ENCODE data around the gene FGD4. TPM values are rescaled to one million over a fixed set of nuclear protein-coding genes. Genes with fewer than 3 reads are reported as not detected.
A peak's percentile ranks its signal among the peaks of the same experiment; 100 is the strongest.

The FGD4 gene
- total and polyA plus RNA-seq, 2 donors (not counting 3 experiments of a cell fraction or from before 2014, with no cell fraction given): 6.6 to 44.7 TPM

DNA sequence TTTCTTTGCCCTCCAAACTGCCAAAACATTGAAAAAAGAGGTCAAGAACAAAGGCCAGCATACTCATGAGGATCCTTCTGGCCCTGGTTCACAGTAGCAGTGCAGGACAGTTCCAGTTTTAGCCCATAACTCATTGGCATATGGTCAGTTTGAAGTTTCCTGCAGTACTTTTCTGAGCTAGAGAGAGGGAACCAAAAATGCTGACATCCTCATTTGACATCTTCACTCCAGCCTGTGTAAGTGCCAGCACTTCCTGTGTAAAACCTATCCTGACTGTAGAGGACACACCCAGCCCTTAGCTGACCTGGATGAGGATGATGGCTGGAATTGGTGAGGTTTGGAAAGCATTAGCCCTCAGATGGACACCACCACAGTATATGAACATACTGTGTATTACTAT, 84.1 kb downstream of the FGD4 start:
- Histone ChIP-seq H3K9me1 (replicated peaks; ENCODE audit: control insufficient read depth, extremely low read depth, insufficient read depth, low read length) (no peaks in the 10 kb centered on the region), H3K9me3 (replicated peaks; ENCODE audit: control insufficient read depth, insufficient read depth, low read length) (no peaks in the 10 kb centered on the region), H3K4me2 (ENCODE audit: insufficient read depth, low read length) (no peak overlapping the region), H4K20me1 (replicated peaks; ENCODE audit: control insufficient read depth, extremely low read depth, insufficient read depth, low read length) (no peaks in the 10 kb centered on the region), H3K27ac (ENCODE audit: insufficient read depth, low read depth, low read length) (no peak overlapping the region), H3K4me3 (replicated peaks in 1 of 3; ENCODE audit: insufficient read depth in 1 of 3, low read depth in 1 of 3, low read length in 3 of 3) (no peak overlapping the region), H3K9ac (replicated peaks; ENCODE audit: extremely low read depth, insufficient read depth, low read length) (peak overlapping the region; percentile 19), H2AFZ (ENCODE audit: low read depth, low read length) (no peak overlapping the region), H3K79me2 (ENCODE audit: control insufficient read depth, insufficient read depth, low read length) (peaks cover 4% of the 10 kb centered on the region), H3K36me3 (ENCODE audit: control insufficient read depth in 2 of 2, extremely low read depth in 1 of 2, insufficient read depth in 2 of 2, low read length in 2 of 2) (no peaks in the 10 kb centered on the region), H3K4me1 (ENCODE audit: control insufficient read depth, extremely low read depth, insufficient read depth, low read length) (peaks cover 61% of the 10 kb centered on the region), H3K27me3 (ENCODE audit: control insufficient read depth in 2 of 2, insufficient read depth in 2 of 2, low read length in 2 of 2) (no peaks in the 10 kb centered on the region)
- BruUV-seq (replicated peaks): no TSS peak
- dilution Hi-C loops (cut with MboI; ENCODE audit: extremely low pct_ligation_motif_present, low sequenced_read_pairs) (loop anchor here (10.0 kb wide), 1 partner anchor 51 kb away; no protein-coding TSS in a partner anchor), intact Hi-C loops (cut with micrococcal nuclease) (loop anchor here (10.0 kb wide), 1 partner anchor 171 kb away; no protein-coding TSS in a partner anchor)
- no peak for TF ChIP-seq GATA2 (IDR thresholded peaks at IDR 0.05; ENCODE audit: insufficient read depth, insufficient read length, low read depth, low read length)
- TF ChIP-seq, protein P1, sequence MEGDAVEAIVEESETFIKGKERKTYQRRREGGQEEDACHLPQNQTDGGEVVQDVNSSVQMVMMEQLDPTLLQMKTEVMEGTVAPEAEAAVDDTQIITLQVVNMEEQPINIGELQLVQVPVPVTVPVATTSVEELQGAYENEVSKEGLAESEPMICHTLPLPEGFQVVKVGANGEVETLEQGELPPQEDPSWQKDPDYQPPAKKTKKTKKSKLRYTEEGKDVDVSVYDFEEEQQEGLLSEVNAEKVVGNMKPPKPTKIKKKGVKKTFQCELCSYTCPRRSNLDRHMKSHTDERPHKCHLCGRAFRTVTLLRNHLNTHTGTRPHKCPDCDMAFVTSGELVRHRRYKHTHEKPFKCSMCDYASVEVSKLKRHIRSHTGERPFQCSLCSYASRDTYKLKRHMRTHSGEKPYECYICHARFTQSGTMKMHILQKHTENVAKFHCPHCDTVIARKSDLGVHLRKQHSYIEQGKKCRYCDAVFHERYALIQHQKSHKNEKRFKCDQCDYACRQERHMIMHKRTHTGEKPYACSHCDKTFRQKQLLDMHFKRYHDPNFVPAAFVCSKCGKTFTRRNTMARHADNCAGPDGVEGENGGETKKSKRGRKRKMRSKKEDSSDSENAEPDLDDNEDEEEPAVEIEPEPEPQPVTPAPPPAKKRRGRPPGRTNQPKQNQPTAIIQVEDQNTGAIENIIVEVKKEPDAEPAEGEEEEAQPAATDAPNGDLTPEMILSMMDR (IDR thresholded peaks at IDR 0.05; ENCODE audit: extremely low read depth in 1 of 2, insufficient read depth in 1 of 2, low read depth in 1 of 2, low read length in 2 of 2): no peak
- TF ChIP-seq, protein P2, sequence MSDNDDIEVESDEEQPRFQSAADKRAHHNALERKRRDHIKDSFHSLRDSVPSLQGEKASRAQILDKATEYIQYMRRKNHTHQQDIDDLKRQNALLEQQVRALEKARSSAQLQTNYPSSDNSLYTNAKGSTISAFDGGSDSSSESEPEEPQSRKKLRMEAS (IDR thresholded peaks at IDR 0.05; ENCODE audit: insufficient read depth, insufficient read length): no peak
- no peak for TF ChIP-seq EZH2 (IDR thresholded peaks at IDR 0.05; ENCODE audit: borderline replicate concordance, low read depth, low read length, severe bottlenecking)
- TF ChIP-seq POLR2A (IDR thresholded peaks at IDR 0.05; ENCODE audit: low read depth, low read length): no peak
- TF ChIP-seq FOS (IDR thresholded peaks at IDR 0.05; ENCODE audit: borderline replicate concordance, insufficient read depth, low read length): no peak
- no peak for TF ChIP-seq JUN (IDR thresholded peaks at IDR 0.05; ENCODE audit: borderline replicate concordance, insufficient read depth, insufficient read length, low read depth)
- CTCF ChIA-PET: interaction anchor here (0.7 to 2.7 kb wide), 6 partner anchors 15 to 174 kb away, joined by 3 to 18 read pairs (median 4); partner anchors contain the start of gene FGD4
- no peak for FAIRE-seq
- POLR2A ChIA-PET: interaction anchor here (0.6 to 0.8 kb wide), 2 partner anchors 9 to 78 kb away, joined by 3 read pairs; no protein-coding TSS in a partner anchor
- DNase-seq (ENCODE audit: low read depth, low spot score): no peak

Data from endothelial cell of umbilical vein (primary cell).